ENCODE measurements around the gene HS1BP3.

The HS1BP3 gene

GRCh38 chr2:20599001-20599600 is 51.8 kb downstream of the HS1BP3 start:
- DNase-seq (ENCODE audit: low read depth): no peak
- no peak overlapping the region for H3K4me3 ChIP-seq (ENCODE audit: low read length)

DNA sequence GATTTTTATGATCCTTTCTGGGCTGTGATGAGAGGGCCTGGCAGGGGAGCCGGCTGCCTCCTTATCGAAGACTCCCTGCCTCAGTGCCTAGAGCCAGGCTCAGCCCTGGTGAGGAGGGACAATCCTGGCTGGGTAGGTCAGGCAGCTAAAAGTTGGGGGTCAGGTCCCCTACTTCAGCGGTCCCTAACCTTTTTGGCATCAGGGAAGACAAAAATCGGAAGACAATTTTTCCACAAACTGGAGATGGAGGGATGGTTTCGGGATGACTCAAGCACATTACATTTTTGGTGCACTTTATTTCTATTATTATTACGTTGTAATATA is 53.1 kb downstream of the HS1BP3 start:
- H3K4me3 ChIP-seq (ENCODE audit: low read length): no peak overlapping the region
- no peak for DNase-seq (ENCODE audit: low read depth)
- TF ChIP-seq CTCF (IDR thresholded peaks at IDR 0.05; ENCODE audit: insufficient read depth, low read depth, low read length, missing control alignments): no peak

More at GRCh38 chr2:20599001-20599600, 51.8 kb downstream of the HS1BP3 start:
- TF ChIP-seq CTCF (IDR thresholded peaks at IDR 0.05; ENCODE audit: insufficient read depth, low read depth, low read length, missing control alignments): no peak

DNA sequence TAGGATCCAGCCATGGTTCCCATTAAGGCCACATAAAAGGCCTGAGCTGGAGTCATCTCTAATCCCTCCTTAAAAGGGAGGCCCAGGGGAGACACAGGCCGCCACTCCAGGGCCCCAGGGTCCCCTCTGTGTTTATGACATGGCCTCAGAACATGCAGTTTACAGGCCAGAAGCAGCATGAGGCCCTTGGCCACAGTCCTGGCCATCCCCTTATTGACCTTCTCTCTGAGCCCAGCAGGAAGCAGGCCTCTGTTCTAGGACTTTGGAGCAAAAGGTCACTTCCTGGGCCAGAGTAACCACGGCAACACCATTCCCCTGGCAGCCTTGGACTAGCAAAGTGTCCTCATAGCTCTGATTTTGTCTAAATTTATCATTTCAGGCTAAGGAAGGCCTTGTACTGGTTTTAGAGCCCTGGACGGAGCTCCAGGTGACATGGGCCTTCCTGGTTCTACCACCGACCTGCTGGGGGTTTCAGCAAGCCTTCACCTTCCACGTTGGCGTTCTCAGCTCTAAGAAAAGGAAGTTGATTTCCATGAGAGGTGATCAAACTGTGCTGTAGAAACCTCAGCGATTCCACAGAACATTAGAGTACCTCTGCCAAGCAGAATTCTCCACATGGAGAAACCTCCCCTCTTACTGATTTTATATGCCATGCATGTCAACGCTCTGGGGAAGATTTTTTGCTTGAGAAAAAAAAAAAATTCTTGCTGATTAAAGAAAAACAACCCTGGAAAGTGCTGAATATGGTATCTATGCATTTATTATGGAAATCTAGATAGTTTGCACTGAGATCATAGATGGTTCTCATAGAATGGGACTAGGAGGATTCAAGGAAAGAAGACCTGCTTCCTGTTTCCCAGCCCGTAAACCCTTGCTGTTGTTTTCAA is 53.7 kb downstream of the HS1BP3 start:
- TF ChIP-seq CTCF (IDR thresholded peaks at IDR 0.05; ENCODE audit: insufficient read depth, low read depth, low read length, missing control alignments): no peak
- H3K4me3 ChIP-seq (ENCODE audit: low read length): no peak overlapping the region
- no peak for DNase-seq (ENCODE audit: low read depth)

- no peak overlapping the region for H3K4me3 ChIP-seq (ENCODE audit: low read length)
- no peak for DNase-seq (ENCODE audit: low read depth)
- TF ChIP-seq CTCF (IDR thresholded peaks at IDR 0.05; ENCODE audit: insufficient read depth, low read depth, low read length, missing control alignments): no peak
Observed at GRCh38 chr2:20596193-20596972, 54.5 kb downstream of the HS1BP3 start.

- no peak for TF ChIP-seq CTCF (IDR thresholded peaks at IDR 0.05; ENCODE audit: insufficient read depth, low read depth, low read length, missing control alignments)
- DNase-seq (ENCODE audit: low read depth): peak; percentile 59
- H3K4me3 ChIP-seq (ENCODE audit: low read length): no peak overlapping the region
Observed at GRCh38 chr2:20595439-20596192, 55.3 kb downstream of the HS1BP3 start.

- no peak for DNase-seq (ENCODE audit: low read depth)
- TF ChIP-seq CTCF (IDR thresholded peaks at IDR 0.05; ENCODE audit: insufficient read depth, low read depth, low read length, missing control alignments): no peak
- H3K4me3 ChIP-seq (ENCODE audit: low read length): no peak overlapping the region
Observed at GRCh38 chr2:20594957-20595356, 55.9 kb downstream of the HS1BP3 start.

Data from epithelial cell of esophagus (primary cell).